ENCODE results near the gene EEF1AKMT1.

The EEF1AKMT1 gene

DNA sequence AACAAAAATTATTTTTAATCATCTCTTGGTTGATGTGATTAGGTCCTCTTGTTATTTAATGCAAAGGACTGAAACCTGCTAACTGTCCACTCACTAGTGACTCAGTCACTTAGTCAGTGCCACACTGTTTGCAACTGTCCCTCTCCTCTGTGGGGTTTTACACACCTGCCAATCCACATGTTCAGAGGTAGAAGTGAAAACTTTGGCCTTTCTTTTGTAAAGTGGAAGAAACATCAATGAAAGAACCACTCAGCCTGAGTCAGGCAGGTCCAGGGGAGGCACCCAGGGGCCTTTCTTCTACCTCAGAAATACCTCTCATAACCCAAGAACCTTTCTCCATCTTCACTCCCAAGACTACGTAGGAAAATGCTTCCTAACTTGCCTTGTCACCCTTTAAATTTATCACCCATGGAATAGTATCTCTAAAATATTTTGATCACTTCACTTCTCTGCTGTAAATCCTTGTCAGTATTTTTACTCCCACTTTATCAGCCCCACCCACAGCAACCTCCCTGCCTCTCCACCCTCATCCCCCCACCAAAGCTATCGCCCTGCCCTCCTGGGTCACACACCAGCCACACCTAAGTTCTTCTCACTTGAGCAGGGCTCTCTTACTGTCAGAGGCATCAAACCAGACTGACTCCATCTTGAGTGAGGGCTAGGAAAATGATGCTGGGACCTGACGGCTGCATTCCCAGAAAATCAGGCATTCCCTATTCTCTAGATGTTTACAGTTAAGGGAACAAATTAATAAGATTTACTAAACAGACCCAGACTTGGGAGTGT, 29.6 kb upstream of the EEF1AKMT1 start:
- H3K4me3 ChIP-seq (ENCODE audit: low read length): no peak overlapping the region
- no peaks in the 10 kb centered on the region for H3K9me2 ChIP-seq (replicated peaks; ENCODE audit: control insufficient read depth, low read length)
- no peak overlapping the region for H3K27ac ChIP-seq (ENCODE audit: low read depth, low read length)
- H3K4me2 ChIP-seq (ENCODE audit: low read length): no peak overlapping the region
- TF ChIP-seq EZH2phosphoT487 (IDR thresholded peaks at IDR 0.05; ENCODE audit: borderline replicate concordance, low read length): no peak
- TF ChIP-seq, protein P1, sequence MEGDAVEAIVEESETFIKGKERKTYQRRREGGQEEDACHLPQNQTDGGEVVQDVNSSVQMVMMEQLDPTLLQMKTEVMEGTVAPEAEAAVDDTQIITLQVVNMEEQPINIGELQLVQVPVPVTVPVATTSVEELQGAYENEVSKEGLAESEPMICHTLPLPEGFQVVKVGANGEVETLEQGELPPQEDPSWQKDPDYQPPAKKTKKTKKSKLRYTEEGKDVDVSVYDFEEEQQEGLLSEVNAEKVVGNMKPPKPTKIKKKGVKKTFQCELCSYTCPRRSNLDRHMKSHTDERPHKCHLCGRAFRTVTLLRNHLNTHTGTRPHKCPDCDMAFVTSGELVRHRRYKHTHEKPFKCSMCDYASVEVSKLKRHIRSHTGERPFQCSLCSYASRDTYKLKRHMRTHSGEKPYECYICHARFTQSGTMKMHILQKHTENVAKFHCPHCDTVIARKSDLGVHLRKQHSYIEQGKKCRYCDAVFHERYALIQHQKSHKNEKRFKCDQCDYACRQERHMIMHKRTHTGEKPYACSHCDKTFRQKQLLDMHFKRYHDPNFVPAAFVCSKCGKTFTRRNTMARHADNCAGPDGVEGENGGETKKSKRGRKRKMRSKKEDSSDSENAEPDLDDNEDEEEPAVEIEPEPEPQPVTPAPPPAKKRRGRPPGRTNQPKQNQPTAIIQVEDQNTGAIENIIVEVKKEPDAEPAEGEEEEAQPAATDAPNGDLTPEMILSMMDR (IDR thresholded peaks at IDR 0.05; ENCODE audit: low read depth, low read length, poor library complexity, severe bottlenecking): no peak
- H3K27me3 ChIP-seq (ENCODE audit: control insufficient read depth, low read length): no peaks in the 10 kb centered on the region
- no peaks in the 10 kb centered on the region for H4K20me1 ChIP-seq (ENCODE audit: control insufficient read depth, insufficient read depth, low read depth, low read length)
- peaks cover 63% of the 10 kb centered on the region for H3K36me3 ChIP-seq (ENCODE audit: control insufficient read depth, low read length)
- H3K4me1 ChIP-seq (ENCODE audit: control insufficient read depth, low read length): peaks cover 1% of the 10 kb centered on the region
- no peaks in the 10 kb centered on the region for H3K9me3 ChIP-seq (ENCODE audit: control insufficient read depth, insufficient read depth, low read length)
- H3K79me2 ChIP-seq (ENCODE audit: control insufficient read depth, low read length): no peaks in the 10 kb centered on the region; the same call in 1 of the 2 replicates
- H3F3A ChIP-seq (ENCODE audit: control insufficient read depth, insufficient read depth): no peaks in the 10 kb centered on the region

DNA sequence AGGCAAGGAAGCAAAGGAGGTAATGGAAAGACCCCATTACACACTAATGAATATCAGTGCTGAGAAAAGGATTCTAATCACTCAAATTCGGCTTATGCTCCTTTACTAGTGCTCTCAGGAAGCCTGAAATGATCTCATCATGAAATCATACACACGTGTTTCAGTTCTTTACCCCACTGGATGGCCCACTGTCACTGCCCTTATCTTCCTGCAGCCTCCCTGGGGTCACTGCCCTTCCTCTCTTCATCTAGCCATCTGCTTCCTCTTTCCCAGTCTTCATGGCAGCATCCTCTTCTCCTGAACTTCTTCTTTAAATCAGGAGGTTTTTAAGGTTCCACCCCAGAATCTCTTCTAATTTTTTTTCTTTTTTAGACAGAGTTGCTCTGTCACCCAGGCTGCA, 27.9 kb upstream of the EEF1AKMT1 start:
- no peak for TF ChIP-seq EZH2phosphoT487 (IDR thresholded peaks at IDR 0.05; ENCODE audit: borderline replicate concordance, low read length)
- TF ChIP-seq, protein P1 (IDR thresholded peaks at IDR 0.05; ENCODE audit: low read depth, low read length, poor library complexity, severe bottlenecking): no peak
- Histone ChIP-seq H3K4me1 (ENCODE audit: control insufficient read depth, low read length) (peaks cover 5% of the 10 kb centered on the region), H3K4me3 (ENCODE audit: low read length) (no peak overlapping the region), H3K27me3 (ENCODE audit: control insufficient read depth, low read length) (no peaks in the 10 kb centered on the region), H3K27ac (ENCODE audit: low read depth, low read length) (no peak overlapping the region), H3K9me3 (ENCODE audit: control insufficient read depth, insufficient read depth, low read length) (no peaks in the 10 kb centered on the region), H4K20me1 (ENCODE audit: control insufficient read depth, insufficient read depth, low read depth, low read length) (no peaks in the 10 kb centered on the region), H3F3A (ENCODE audit: control insufficient read depth, insufficient read depth) (no peaks in the 10 kb centered on the region), H3K79me2 (ENCODE audit: control insufficient read depth, low read length) (no peaks in the 10 kb centered on the region; the same call in 1 of the 2 replicates), H3K36me3 (ENCODE audit: control insufficient read depth, low read length) (peaks cover 65% of the 10 kb centered on the region), H3K4me2 (ENCODE audit: low read length) (no peak overlapping the region), H3K9me2 (replicated peaks; ENCODE audit: control insufficient read depth, low read length) (no peaks in the 10 kb centered on the region)

DNA sequence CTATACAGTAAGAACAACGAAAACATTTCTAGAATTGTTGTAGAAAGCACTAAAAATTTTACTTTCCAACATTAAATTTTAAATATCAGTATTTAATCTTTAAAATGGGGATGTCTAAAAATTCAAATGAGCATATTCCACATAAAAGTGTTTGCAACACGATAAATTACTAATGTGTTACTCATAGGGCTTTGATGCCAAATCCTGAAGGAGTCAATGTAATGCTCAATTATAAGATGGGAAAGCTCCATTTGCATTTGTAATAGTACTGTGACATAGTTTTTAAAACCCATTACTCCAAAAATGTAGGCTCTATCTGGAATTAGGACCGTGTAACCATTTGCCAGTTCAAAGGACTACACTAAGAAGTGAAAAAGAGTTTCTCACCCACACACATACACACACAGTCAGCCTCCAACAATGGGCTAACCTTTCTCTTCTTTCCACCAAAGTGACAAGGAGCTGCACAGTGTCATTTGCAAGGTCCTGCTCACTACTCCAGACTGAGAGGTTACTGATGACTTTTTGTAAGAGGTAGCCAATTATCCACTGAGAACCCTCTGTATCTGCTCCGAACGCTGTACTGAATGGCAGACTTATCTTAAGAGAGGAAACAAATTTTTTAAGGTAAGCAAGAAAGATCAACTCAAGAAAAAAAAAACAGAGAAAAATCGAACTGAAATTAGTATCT, 26.1 kb upstream of the EEF1AKMT1 start:
- peaks cover 5% of the 10 kb centered on the region for H3K4me1 ChIP-seq (ENCODE audit: control insufficient read depth, low read length)
- H3K79me2 ChIP-seq (ENCODE audit: control insufficient read depth, low read length): no peaks in the 10 kb centered on the region; the same call in 1 of the 2 replicates

More for the DNA sequence above, 26.1 kb upstream of the EEF1AKMT1 start:
- Histone ChIP-seq H3K36me3 (ENCODE audit: control insufficient read depth, low read length) (peaks cover 71% of the 10 kb centered on the region), H4K20me1 (ENCODE audit: control insufficient read depth, insufficient read depth, low read depth, low read length) (no peaks in the 10 kb centered on the region), H3K27me3 (ENCODE audit: control insufficient read depth, low read length) (no peaks in the 10 kb centered on the region), H3K9me3 (ENCODE audit: control insufficient read depth, insufficient read depth, low read length) (no peaks in the 10 kb centered on the region), H3K4me3 (ENCODE audit: low read length) (no peak overlapping the region), H3K4me2 (ENCODE audit: low read length) (no peak overlapping the region), H3K27ac (ENCODE audit: low read depth, low read length) (no peak overlapping the region), H3F3A (ENCODE audit: control insufficient read depth, insufficient read depth) (no peaks in the 10 kb centered on the region), H3K9me2 (replicated peaks; ENCODE audit: control insufficient read depth, low read length) (no peaks in the 10 kb centered on the region)
- no peak for TF ChIP-seq EZH2phosphoT487 (IDR thresholded peaks at IDR 0.05; ENCODE audit: borderline replicate concordance, low read length)
- TF ChIP-seq, protein P1 (IDR thresholded peaks at IDR 0.05; ENCODE audit: low read depth, low read length, poor library complexity, severe bottlenecking): no peak
